22Rv1 (cell line): ENCODE measurements around the gene ARHGAP26.

Source experiments
- ZFX ChIP-seq: fragments of 450-650 bp; IDR thresholded peaks from 2 replicates; pipeline ENCODE4 v1.6.1; 2017; ENCODE audit warnings: antibody characterized with exemption, borderline replicate concordance
- TF ChIP-seq, protein P1 (sequence below): fragments of 450-650 bp; IDR thresholded peaks from 2 replicates; pipeline ENCODE4 v1.5.1; 2017; ENCODE audit warnings: mild to moderate bottlenecking

DNA sequence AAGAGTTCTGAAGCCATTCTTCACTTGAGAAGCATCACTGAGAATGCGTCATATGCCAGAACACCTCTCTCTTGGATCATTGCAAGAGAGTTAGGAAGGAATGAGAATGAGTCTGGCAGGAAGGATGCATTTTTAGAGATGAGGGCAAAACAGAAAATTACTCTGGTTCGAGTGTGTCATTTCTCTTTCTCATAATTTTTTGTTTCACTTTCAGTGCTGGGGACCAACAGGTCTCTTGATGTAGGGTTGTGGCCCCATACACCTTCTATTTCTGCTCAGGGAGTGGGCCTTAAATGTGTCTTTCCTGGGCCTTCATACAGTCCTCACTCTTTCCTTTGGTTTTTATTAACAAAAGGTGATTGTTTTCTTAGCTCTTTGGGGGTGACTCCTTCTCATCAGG lies 330.9 kb downstream of the ARHGAP26 start:
- TF ChIP-seq, protein P1, sequence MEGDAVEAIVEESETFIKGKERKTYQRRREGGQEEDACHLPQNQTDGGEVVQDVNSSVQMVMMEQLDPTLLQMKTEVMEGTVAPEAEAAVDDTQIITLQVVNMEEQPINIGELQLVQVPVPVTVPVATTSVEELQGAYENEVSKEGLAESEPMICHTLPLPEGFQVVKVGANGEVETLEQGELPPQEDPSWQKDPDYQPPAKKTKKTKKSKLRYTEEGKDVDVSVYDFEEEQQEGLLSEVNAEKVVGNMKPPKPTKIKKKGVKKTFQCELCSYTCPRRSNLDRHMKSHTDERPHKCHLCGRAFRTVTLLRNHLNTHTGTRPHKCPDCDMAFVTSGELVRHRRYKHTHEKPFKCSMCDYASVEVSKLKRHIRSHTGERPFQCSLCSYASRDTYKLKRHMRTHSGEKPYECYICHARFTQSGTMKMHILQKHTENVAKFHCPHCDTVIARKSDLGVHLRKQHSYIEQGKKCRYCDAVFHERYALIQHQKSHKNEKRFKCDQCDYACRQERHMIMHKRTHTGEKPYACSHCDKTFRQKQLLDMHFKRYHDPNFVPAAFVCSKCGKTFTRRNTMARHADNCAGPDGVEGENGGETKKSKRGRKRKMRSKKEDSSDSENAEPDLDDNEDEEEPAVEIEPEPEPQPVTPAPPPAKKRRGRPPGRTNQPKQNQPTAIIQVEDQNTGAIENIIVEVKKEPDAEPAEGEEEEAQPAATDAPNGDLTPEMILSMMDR = no peak
- TF ChIP-seq ZFX = no peak
